Esophagus muscularis mucosa (tissue), 4 donors: ENCODE results near the gene SHB. TPM values are rescaled to one million over a fixed set of nuclear protein-coding genes. Genes with fewer than 3 reads are reported as not detected.

Experiments
- DNase-seq: peaks from one replicate; pipeline ENCODE4 v3.0.0-alpha.2; 2017; ENCODE audit errors: extremely low spot score
- H3K27ac ChIP-seq, 4 donors: fragments of 200-600 bp; sonication (generic); replicated peaks in 1 of 4; 1 replicate in 3 of 4; 2 replicates in 1 of 4; pipeline ENCODE4 v1.5.1; 2016 to 2019; ENCODE audit warnings: mild to moderate bottlenecking in 1 of 4
- H3K27me3 ChIP-seq, 4 donors: fragments of 200-600 bp; sonication (generic); one replicate each; pipeline versions ENCODE4 v1.5.1 to v1.6.0; 2016 to 2019
- H3K36me3 ChIP-seq, 4 donors: fragments of 200-600 bp; sonication (generic); one replicate each; pipeline ENCODE4 v1.5.1; 2016 to 2019
- H3K4me1 ChIP-seq, 4 donors: fragments of 200-600 bp; sonication (generic); one replicate each; pipeline ENCODE4 v1.5.1; 2016 to 2019
- H3K4me3 ChIP-seq, 4 donors: fragments of 200-600 bp; sonication (generic); 1 replicate in 2 of 4; 2 replicates in 2 of 4; pipeline ENCODE4 v1.5.1; 2016 to 2019; ENCODE audit warnings: mild to moderate bottlenecking in 4 of 4, moderate library complexity in 1 of 4
- H3K9me3 ChIP-seq, 4 donors: fragments of 200-600 bp; sonication (generic); 1 replicate in 3 of 4; 2 replicates in 1 of 4; pipeline ENCODE4 v1.5.1; 2016 to 2019
- CTCF ChIP-seq, 3 experiments: fragments of 200-600 bp in 2 of 3; fragments of 450-650 bp in 1 of 3; sonication (generic) in 2 of 3; IDR thresholded peaks; one replicate each; pipeline ENCODE4 v1.5.1; 2017 to 2019; ENCODE audit warnings: antibody characterized with exemption in 3 of 3, mild to moderate bottlenecking in 2 of 3, moderate library complexity in 1 of 3
- EP300 ChIP-seq: sonication (generic); formaldehyde crosslinking; IDR thresholded peaks from one replicate; pipeline ENCODE4 v1.6.1; 2017; ENCODE audit warnings: antibody characterized with exemption
- POLR2A ChIP-seq: fragments of 450-650 bp; IDR thresholded peaks from one replicate; pipeline ENCODE4 v1.6.1; 2017; ENCODE audit warnings: antibody characterized with exemption, moderate library complexity, mild to moderate bottlenecking, low read depth
- POLR2AphosphoS5 ChIP-seq, 2 donors: sonication (generic); formaldehyde crosslinking; IDR thresholded peaks; one replicate each; pipeline ENCODE4 v1.6.1; 2017; ENCODE audit warnings: antibody characterized with exemption in 2 of 2
- WGBS: methylation state at CpG from one replicate; pipeline ENCODE4 v1.1.5; 2018; 5-methylcytosine and 5-hydroxymethylcytosine counted together
- intact Hi-C: fragments of 100-400 bp; cut with DNase I; formaldehyde crosslinking; loops from one replicate; pipeline ENCODE4 v1.15.1; 2023
- total RNA-seq, 4 donors: library from RNA; depleted of rRNA; stranded (reverse); fragments of >200 nt; gene quantifications; one replicate each; pipeline versions ENCODE4 v1.1.0 to v1.2.1, GENCODE V29; 2016

Gene SHB
- total RNA-seq, 4 donors from 2014 or later = 16.6 to 21.2 (median 21.0) TPM

GRCh38 chr9:37920471-37921167, 148.4 kb downstream of the SHB start:
- H3K4me3 ChIP-seq = no peak overlapping the region
- peaks cover 0 to 24% (median 13%) of the 10 kb centered on the region in 4 donors for H3K36me3 ChIP-seq
- no peak overlapping the region for H3K27ac ChIP-seq
- no peak for DNase-seq
- no peaks in the 10 kb centered on the region for H3K27me3 ChIP-seq
- peaks cover 20 to 36% (median 25%) of the 10 kb centered on the region in 4 donors for H3K4me1 ChIP-seq
- 96% methylated on average over 3 of the region's 5 CpGs for WGBS
- no peaks in the 10 kb centered on the region for H3K9me3 ChIP-seq
- TF ChIP-seq EP300 (no peak), POLR2AphosphoS5 (IDR thresholded peaks at IDR 0.05) (no peak), CTCF (IDR thresholded peaks at IDR 0.05) (no peak)
- intact Hi-C loops = loop anchor here (10.0 kb wide), 1 partner anchor 74 kb away; no protein-coding TSS in a partner anchor

GRCh38 chr9:37919956-37920335, 149.1 kb downstream of the SHB start:
- Histone ChIP-seq H3K36me3 (peaks cover 0 to 24% (median 13%) of the 10 kb centered on the region in 4 donors), H3K9me3 (no peaks in the 10 kb centered on the region), H3K27me3 (no peaks in the 10 kb centered on the region), H3K4me3 (no peak overlapping the region), H3K4me1 (peaks cover 21 to 36% (median 27%) of the 10 kb centered on the region in 4 donors), H3K27ac (no peak overlapping the region)
- TF ChIP-seq POLR2AphosphoS5 (IDR thresholded peaks at IDR 0.05) (no peak), POLR2A (no peak), CTCF (IDR thresholded peaks at IDR 0.05) (no peak), EP300 (no peak)
- 88% methylated on average over 6 of the region's 6 CpGs for WGBS
- DNase-seq = no peak
- intact Hi-C loops = loop anchor here (10.0 kb wide), 2 partner anchors 75 to 515 kb away; no protein-coding TSS in a partner anchor

GRCh38 chr9:37919246-37919955, 149.6 kb downstream of the SHB start:
- Histone ChIP-seq H3K27me3 (no peaks in the 10 kb centered on the region), H3K4me3 (no peak overlapping the region), H3K36me3 (peaks cover 0 to 24% (median 13%) of the 10 kb centered on the region in 4 donors), H3K9me3 (no peaks in the 10 kb centered on the region), H3K27ac (no peak overlapping the region), H3K4me1 (peaks cover 21 to 36% (median 29%) of the 10 kb centered on the region in 4 donors)
- TF ChIP-seq POLR2A (no peak), POLR2AphosphoS5 (IDR thresholded peaks at IDR 0.05) (no peak), CTCF (IDR thresholded peaks at IDR 0.05) (no peak), EP300 (no peak)
- no peak for DNase-seq
- intact Hi-C loops = loop anchor here (10.0 kb wide), 1 partner anchor 515 kb away; no protein-coding TSS in a partner anchor
- 84% methylated on average over 11 of the region's 16 CpGs for WGBS

- peaks cover 27 to 41% (median 31%) of the 10 kb centered on the region in 4 donors for H3K4me1 ChIP-seq
- H3K27ac ChIP-seq = peak overlapping the region in 1 of 4 donors; percentile 76
- DNase-seq = no peak
- no peak for TF ChIP-seq POLR2A
- no peaks in the 10 kb centered on the region for H3K9me3 ChIP-seq
- H3K36me3 ChIP-seq = peaks cover 0 to 24% (median 13%) of the 10 kb centered on the region in 4 donors
- no peaks in the 10 kb centered on the region for H3K27me3 ChIP-seq
- WGBS = 76% methylated on average over 5 of the region's 6 CpGs
- intact Hi-C loops = loop anchor here (10.0 kb wide), 1 partner anchor 516 kb away; no protein-coding TSS in a partner anchor
- H3K4me3 ChIP-seq = no peak overlapping the region
Measured at GRCh38 chr9:37918665-37919170, 150.3 kb downstream of the SHB start.
